Smooth muscle cell (in vitro differentiated cells): ENCODE results near the gene OTX1. TPM values are rescaled to one million over a fixed set of nuclear protein-coding genes. Genes with fewer than 3 reads are reported as not detected.
A peak's percentile ranks its signal among the peaks of the same experiment; 100 is the strongest.

ENCODE experiments used
- DNase-seq: peaks from one replicate; lab custom pipeline; 2025; ENCODE audit not compliant: unreplicated experiment; lab: John Stamatoyannopoulos, UW
- H2AFZ ChIP-seq: fragments of 200-600 bp; sonication (generic); 2 replicates; pipeline ENCODE4 v1.6.0; 2016; ENCODE audit warnings: antibody characterized with exemption, low read depth, mild to moderate bottlenecking
- H3F3A ChIP-seq: fragments of 200-600 bp; sonication (generic); 2 replicates; pipeline ENCODE4 v1.6.0; 2017; ENCODE audit warnings: antibody characterized with exemption, low read depth
- H3K27ac ChIP-seq: fragments of 200-600 bp; sonication (generic); 2 replicates; pipeline ENCODE4 v1.5.1; 2016; ENCODE audit warnings: low read depth, mild to moderate bottlenecking
- H3K27me3 ChIP-seq: fragments of 200-600 bp; sonication (generic); 2 replicates; pipeline ENCODE4 v1.6.1; 2016; ENCODE audit warnings: low read depth, mild to moderate bottlenecking
- H3K36me3 ChIP-seq: fragments of 200-600 bp; sonication (generic); 2 replicates; pipeline ENCODE4 v1.5.1; 2016; ENCODE audit warnings: low read depth
- H3K4me1 ChIP-seq: fragments of 200-600 bp; sonication (generic); 2 replicates; pipeline ENCODE4 v1.5.1; 2016; ENCODE audit warnings: low read depth
- H3K4me2 ChIP-seq: fragments of 200-600 bp; sonication (generic); 2 replicates; pipeline ENCODE4 v1.6.0; 2016; ENCODE audit warnings: mild to moderate bottlenecking
- H3K4me3 ChIP-seq: fragments of 200-600 bp; sonication (generic); 2 replicates; pipeline ENCODE4 v1.5.1; 2016; ENCODE audit warnings: mild to moderate bottlenecking
- H3K79me2 ChIP-seq: fragments of 200-600 bp; sonication (generic); 2 replicates; pipeline ENCODE4 v1.6.0; 2016; ENCODE audit warnings: low read depth, mild to moderate bottlenecking
- H3K9ac ChIP-seq: fragments of 200-600 bp; sonication (generic); 2 replicates; pipeline ENCODE4 v1.6.0; 2016; ENCODE audit warnings: low read depth
- H3K9me3 ChIP-seq: fragments of 200-600 bp; sonication (generic); replicated peaks from 2 replicates; pipeline ENCODE4 v1.5.1; 2016; ENCODE audit warnings: low read depth
- H4K20me1 ChIP-seq: fragments of 200-600 bp; sonication (generic); 2 replicates; pipeline ENCODE4 v1.6.0; 2016; ENCODE audit warnings: low read depth
- CTCF ChIP-seq: fragments of 200-600 bp; sonication (generic); IDR thresholded peaks from 2 replicates; pipeline ENCODE4 v1.5.1; 2017; ENCODE audit warnings: borderline replicate concordance, mild to moderate bottlenecking, antibody characterized with exemption; ENCODE audit not compliant: insufficient read depth, poor library complexity, severe bottlenecking
- WGBS: methylation state at CpG from one replicate; pipeline ENCODE4 v1.1.7; 2016; ENCODE audit warnings: low lambda C conversion rate; 5-methylcytosine and 5-hydroxymethylcytosine counted together
- polyA plus RNA-seq: library from polyadenylated mRNA; unstranded; fragments of >200 nt; fragmentation: Nextera tagmentation; extraction: Ambion mirVana; gene quantifications from 2 replicates; pipeline ENCODE4 v1.2.1, GENCODE V29; 2016
- total RNA-seq: library from RNA; depleted of rRNA; stranded (reverse); fragments of >200 nt; gene quantifications from 2 replicates; pipeline ENCODE4 v1.2.3, GENCODE V29; 2014

The OTX1 gene
- total and polyA plus RNA-seq, 2 experiments from 2014 or later = 0.35 TPM; not detected in 1

- no peaks in the 10 kb centered on the region for H3K9me3 ChIP-seq
- 93% methylated on average over 1 of the region's 1 CpG for WGBS
- H2AFZ ChIP-seq = no peak overlapping the region
- no peak overlapping the region for H3K9ac ChIP-seq
- H3K36me3 ChIP-seq = no peaks in the 10 kb centered on the region
- DNase-seq = no peak
- H3K4me1 ChIP-seq = peaks cover 23% of the 10 kb centered on the region
- H3F3A ChIP-seq = no peaks in the 10 kb centered on the region
- peaks cover 35% of the 10 kb centered on the region for H4K20me1 ChIP-seq
- H3K4me2 ChIP-seq = no peak overlapping the region
- H3K4me3 ChIP-seq = no peak overlapping the region
- no peak overlapping the region for H3K27ac ChIP-seq
- H3K27me3 ChIP-seq = peaks cover 48% of the 10 kb centered on the region
- no peaks in the 10 kb centered on the region for H3K79me2 ChIP-seq
- no peak for TF ChIP-seq CTCF
These were observed 9.0 kb upstream of the OTX1 start for GRCh38 chr2:63041592-63041991.

- no peak overlapping the region for H3K4me2 ChIP-seq
- H2AFZ ChIP-seq = no peak overlapping the region
- H4K20me1 ChIP-seq = peaks cover 66% of the 10 kb centered on the region
- H3K4me1 ChIP-seq = peaks cover 41% of the 10 kb centered on the region
- H3K4me3 ChIP-seq = no peak overlapping the region
- no peaks in the 10 kb centered on the region for H3K9me3 ChIP-seq
- 32% methylated on average over 36 of the region's 36 CpGs for WGBS
- H3K27me3 ChIP-seq = peaks cover 79% of the 10 kb centered on the region
- TF ChIP-seq CTCF = no peak
- no peaks in the 10 kb centered on the region for H3F3A ChIP-seq
- no peaks in the 10 kb centered on the region for H3K36me3 ChIP-seq
- DNase-seq = no peak
- H3K9ac ChIP-seq = no peak overlapping the region
- no peak overlapping the region for H3K27ac ChIP-seq
- no peaks in the 10 kb centered on the region for H3K79me2 ChIP-seq
These were observed 6.0 kb upstream of the OTX1 start for GRCh38 chr2:63044362-63045327.

GRCh38 chr2:63046552-63046951 lies 4.1 kb upstream of the OTX1 start:
- H3K27me3 ChIP-seq = peaks cover 98% of the 10 kb centered on the region
- peak overlapping the region; percentile 86 for H3K4me2 ChIP-seq
- no peaks in the 10 kb centered on the region for H3K9me3 ChIP-seq
- DNase-seq = no peak
- no peak overlapping the region for H3K27ac ChIP-seq
- H3K36me3 ChIP-seq = no peaks in the 10 kb centered on the region
- WGBS = 22% methylated on average over 7 of the region's 7 CpGs
- H3K79me2 ChIP-seq = no peaks in the 10 kb centered on the region
- H3F3A ChIP-seq = no peaks in the 10 kb centered on the region
- no peak for TF ChIP-seq CTCF
- H4K20me1 ChIP-seq = peaks cover 69% of the 10 kb centered on the region
- no peak overlapping the region for H3K9ac ChIP-seq
- no peak overlapping the region for H2AFZ ChIP-seq
- H3K4me1 ChIP-seq = peaks cover 45% of the 10 kb centered on the region
- no peak overlapping the region for H3K4me3 ChIP-seq
